H1 (cell line): ENCODE results near the gene FHIT. TPM values are rescaled to one million over a fixed set of nuclear protein-coding genes. Genes with fewer than 3 reads are reported as not detected.

Experiments used
- CTCF ChIA-PET: fragments of 300-600 bp; sonication (Branson Sonifier 250); formaldehyde crosslinking; loops from one replicate; lab custom pipeline; 2021; ENCODE audit not compliant: partially characterized antibody; lab: Charles Lee
- POLR2A ChIA-PET: fragments of 300-600 bp; sonication (Branson Sonifier 250); formaldehyde crosslinking; loops from one replicate; lab custom pipeline; 2021; ENCODE audit warnings: inconsistent platforms; ENCODE audit not compliant: partially characterized antibody; lab: Charles Lee
- DNase-seq, 2 experiments: peaks; one replicate each; pipeline versions ENCODE4 v3.0.0 to v3.0.0-alpha.2; 2010 to 2022; ENCODE audit warnings: low spot score in 2 of 2, low read depth in 1 of 2, mixed read lengths in 1 of 2
- FAIRE-seq: peaks from 2 replicates; lab custom pipeline; 2011; peaks lifted over from hg19 to GRCh38; lab: Jason Lieb, UNC
- H2AFZ ChIP-seq: 2 replicates; pipeline ENCODE4 v1.8.1; 2012; ENCODE audit warnings: low read length, inconsistent platforms
- H2AK5ac ChIP-seq: 2 replicates; pipeline ENCODE4 v1.6.1; 2013; ENCODE audit warnings: low read depth, low read length
- H2BK120ac ChIP-seq: replicated peaks from 2 replicates; pipeline ENCODE3; 2013; ENCODE audit warnings: low read depth, low read length, inconsistent platforms
- H2BK12ac ChIP-seq: 2 replicates; pipeline ENCODE4 v1.6.1; 2013; ENCODE audit warnings: low read depth, low read length
- H2BK15ac ChIP-seq: 2 replicates; pipeline ENCODE4 v1.6.1; 2013; ENCODE audit warnings: low read length
- H2BK20ac ChIP-seq: 2 replicates; pipeline ENCODE4 v1.6.1; 2013; ENCODE audit warnings: low read length
- H2BK5ac ChIP-seq: 2 replicates; pipeline ENCODE4 v1.6.1; 2013; ENCODE audit warnings: low read depth, low read length
- H3K14ac ChIP-seq: 2 replicates; pipeline ENCODE4 v1.6.1; 2013; ENCODE audit warnings: inconsistent platforms; ENCODE audit not compliant: insufficient read length
- H3K18ac ChIP-seq: 2 replicates; pipeline ENCODE4 v1.6.1; 2013; ENCODE audit warnings: low read length; ENCODE audit errors: extremely low read depth
- H3K23ac ChIP-seq: 2 replicates; pipeline ENCODE4 v1.6.1; 2013; ENCODE audit warnings: inconsistent platforms; ENCODE audit not compliant: insufficient read length
- H3K23me2 ChIP-seq: 2 replicates; pipeline ENCODE4 v1.6.1; 2013; ENCODE audit warnings: low read depth, low read length
- H3K27ac ChIP-seq: 2 replicates; pipeline ENCODE4 v1.6.1; 2011; ENCODE audit warnings: low read depth, low read length, inconsistent platforms
- H3K27me3 ChIP-seq, 4 experiments: replicated peaks in 1 of 4; 1 replicate in 1 of 4; 2 replicates in 3 of 4; pipeline versions ENCODE4 v1.6.1 to v1.8.1; 2011 to 2013; ENCODE audit warnings: low read length in 3 of 4, mild to moderate bottlenecking in 3 of 4, inconsistent platforms in 2 of 4, mixed read lengths in 2 of 4, moderate library complexity in 1 of 4; ENCODE audit not compliant: control insufficient read depth in 3 of 4, insufficient read depth in 3 of 4; ENCODE audit errors: extremely low read depth in 1 of 4
- H3K36me3 ChIP-seq, 4 experiments: 2 replicates each; pipeline versions ENCODE4 v1.6.1 to v1.8.1; 2011 to 2013; ENCODE audit warnings: mild to moderate bottlenecking in 4 of 4, low read length in 3 of 4, moderate library complexity in 2 of 4, control low read depth in 1 of 4, inconsistent platforms in 1 of 4; ENCODE audit not compliant: insufficient read depth in 4 of 4, control insufficient read depth in 2 of 4
- H3K4ac ChIP-seq: replicated peaks from 2 replicates; pipeline ENCODE3; 2013; ENCODE audit warnings: low read length, low read depth, mixed read lengths, inconsistent platforms; ENCODE audit not compliant: insufficient read length
- H3K4me1 ChIP-seq, 4 experiments: replicated peaks in 1 of 4; 1 replicate in 1 of 4; 2 replicates in 3 of 4; pipeline versions ENCODE4 v1.6.1 to v1.8.1; 2011 to 2013; ENCODE audit warnings: low read length in 3 of 4, inconsistent platforms in 2 of 4, mixed read lengths in 1 of 4; ENCODE audit not compliant: insufficient read depth in 4 of 4, control insufficient read depth in 3 of 4
- H3K4me2 ChIP-seq, 2 experiments: 2 replicates each; pipeline versions ENCODE4 v1.6.1 to v1.8.1; 2011 to 2013; ENCODE audit warnings: low read depth in 2 of 2, low read length in 2 of 2, control low read depth in 1 of 2, inconsistent platforms in 1 of 2, mild to moderate bottlenecking in 1 of 2; ENCODE audit not compliant: insufficient read depth in 1 of 2
- H3K4me3 ChIP-seq, 4 experiments: fragments of 200-600, 300-600 bp in 1 of 4; sonication (generic), shearing (Covaris generic), sonication (Bioruptor Twin) in 1 of 4; 2 replicates each; pipeline versions ENCODE4 v1.5.1 to v1.8.1; 2011 to 2016; ENCODE audit warnings: low read length in 4 of 4, low read depth in 3 of 4, control low read depth in 2 of 4, inconsistent platforms in 2 of 4, mild to moderate bottlenecking in 2 of 4, mixed read lengths in 1 of 4, moderate library complexity in 1 of 4; ENCODE audit not compliant: insufficient read depth in 2 of 4; ENCODE audit errors: extremely low read depth in 1 of 4
- H3K56ac ChIP-seq: replicated peaks from 2 replicates; pipeline ENCODE3; 2013; ENCODE audit warnings: low read depth, mild to moderate bottlenecking, mixed read lengths, low read length, inconsistent platforms; ENCODE audit not compliant: insufficient read length
- H3K79me1 ChIP-seq: 2 replicates; pipeline ENCODE4 v1.6.1; 2013; ENCODE audit warnings: low read depth, low read length, control low read depth
- H3K79me2 ChIP-seq, 2 experiments: 2 replicates each; pipeline versions ENCODE4 v1.6.1 to v1.8.1; 2012 to 2013; ENCODE audit warnings: low read length in 2 of 2, mild to moderate bottlenecking in 2 of 2, inconsistent platforms in 1 of 2; ENCODE audit not compliant: insufficient read depth in 2 of 2, control insufficient read depth in 1 of 2
- H3K9ac ChIP-seq, 4 experiments: replicated peaks in 1 of 4; 1 replicate in 1 of 4; 2 replicates in 3 of 4; pipeline versions ENCODE4 v1.6.1 to v1.8.1; 2011 to 2013; ENCODE audit warnings: low read depth in 3 of 4, low read length in 3 of 4, control low read depth in 2 of 4, mild to moderate bottlenecking in 2 of 4, moderate library complexity in 2 of 4, inconsistent platforms in 1 of 4; ENCODE audit errors: extremely low read depth in 1 of 4
- H3K9me3 ChIP-seq, 2 experiments: 2 replicates each; pipeline versions ENCODE4 v1.6.1 to v1.8.1; 2012 to 2013; ENCODE audit warnings: mild to moderate bottlenecking in 2 of 2, moderate library complexity in 2 of 2, control low read depth in 1 of 2, inconsistent platforms in 1 of 2, low read depth in 1 of 2, low read length in 1 of 2, mixed read lengths in 1 of 2; ENCODE audit not compliant: insufficient read depth in 2 of 2
- H4K20me1 ChIP-seq, 2 experiments: replicated peaks in 1 of 2; 2 replicates each; pipeline versions ENCODE3 to v1.8.1; 2011 to 2013; ENCODE audit warnings: inconsistent platforms in 2 of 2, low read length in 2 of 2, mild to moderate bottlenecking in 1 of 2; ENCODE audit not compliant: insufficient read depth in 2 of 2, control insufficient read depth in 1 of 2
- H4K5ac ChIP-seq: 2 replicates; pipeline ENCODE4 v1.6.1; 2013; ENCODE audit warnings: low read length, low read depth, mixed read lengths, inconsistent platforms; ENCODE audit not compliant: insufficient read length
- H4K8ac ChIP-seq: 2 replicates; pipeline ENCODE4 v1.8.0; 2013; ENCODE audit warnings: mild to moderate bottlenecking, moderate library complexity, low read length, inconsistent platforms; ENCODE audit not compliant: insufficient read depth; ENCODE audit errors: extremely low read depth
- H4K91ac ChIP-seq: replicated peaks from 2 replicates; pipeline ENCODE3; 2013; ENCODE audit warnings: low read length, mixed read lengths, inconsistent platforms; ENCODE audit not compliant: insufficient read length
- CBX5 ChIP-seq: fragments of 300-800, 300-1000 bp; sonication (generic); IDR thresholded peaks from 2 replicates; pipeline ENCODE4 v1.7.1; 2016; ENCODE audit warnings: antibody characterized with exemption, low read length, low read depth
- GTF2F1 ChIP-seq: IDR thresholded peaks from 2 replicates; pipeline ENCODE4 v1.6.1; 2012; ENCODE audit warnings: low read depth, low read length, improper control_type of control experiment, borderline replicate concordance
- JUN ChIP-seq: IDR thresholded peaks from 2 replicates; pipeline ENCODE4 v1.6.1; 2011; ENCODE audit warnings: low read depth, mild to moderate bottlenecking, improper control_type of control experiment, low read length
- KDM1A ChIP-seq: fragments of 200-600, 300-600 bp; sonication (generic); IDR thresholded peaks from 2 replicates; pipeline ENCODE4 v1.7.1; 2016; ENCODE audit warnings: mild to moderate bottlenecking, low read length, borderline replicate concordance
- POLR2A ChIP-seq, 2 experiments: IDR thresholded peaks; 1 replicate in 1 of 2; 2 replicates in 1 of 2; pipeline ENCODE4 v1.6.1; 2011; ENCODE audit warnings: low read depth in 2 of 2, low read length in 2 of 2, mild to moderate bottlenecking in 2 of 2; ENCODE audit errors: control extremely low read depth in 1 of 2
- RFX5 ChIP-seq: IDR thresholded peaks from 2 replicates; pipeline ENCODE4 v1.6.1; 2011; ENCODE audit warnings: low read depth, low read length, improper control_type of control experiment, borderline replicate concordance
- RNF2 ChIP-seq: fragments of 200-900, 300-1000 bp; sonication (generic); IDR thresholded peaks from 2 replicates; pipeline ENCODE4 v1.7.1; 2016; ENCODE audit warnings: borderline replicate concordance, low read depth, mild to moderate bottlenecking, antibody characterized with exemption, low read length; ENCODE audit not compliant: poor library complexity, severe bottlenecking; ENCODE audit errors: missing control alignments
- SRF ChIP-seq: IDR thresholded peaks from 2 replicates; pipeline ENCODE4 v1.6.1; 2011; ENCODE audit warnings: mild to moderate bottlenecking, low read depth, low read length, moderate library complexity
- TAF7 ChIP-seq: optimal IDR thresholded peaks from 2 replicates; pipeline ENCODE3; 2011; ENCODE audit warnings: low read depth, mild to moderate bottlenecking, inconsistent platforms, low read length, moderate library complexity, borderline replicate concordance
- TBP ChIP-seq: IDR thresholded peaks from 2 replicates; pipeline ENCODE4 v1.6.1; 2011; ENCODE audit warnings: low read depth, low read length, improper control_type of control experiment
- WGBS, 2 experiments: shearing (Covaris generic) in 1 of 2; methylation state at CpG; one replicate each; pipeline versions ENCODE4 v1.1.6 to v1.1.7; 2013 to 2015; ENCODE audit warnings: low lambda C conversion rate in 2 of 2, mixed read lengths in 2 of 2, inconsistent platforms in 1 of 2, low coverage in 1 of 2, missing lambda C conversion rate in 1 of 2; ENCODE audit not compliant: insufficient replicate concordance in 2 of 2, insufficient coverage in 1 of 2, insufficient read length in 1 of 2; ENCODE audit errors: extremely low coverage in 1 of 2, missing lambda C conversion rate in 1 of 2; 5-methylcytosine and 5-hydroxymethylcytosine counted together
- polyA plus RNA-seq, 7 experiments: library from polyadenylated mRNA; depleted of rRNA in 3 of 7; stranded (reverse) in 5 of 7; unstranded in 2 of 7; fragments of >200 nt in 5 of 7; fragments of 200-250 nt in 2 of 7; gene quantifications; 1 replicate in 5 of 7; 2 replicates in 1 of 7; 4 replicates in 1 of 7; pipeline versions ENCODE4 v1.2.1 to v1.2.3, GENCODE V29; 2011 to 2013; ENCODE audit warnings: missing spikeins in 2 of 7, mixed read lengths in 2 of 7
- total RNA-seq: library from RNA; stranded (reverse); fragmentation: NEBNext Ultra II Directional; extraction: Animal tissue kit (Norgen Biotek cat#: 25700); gene quantifications from 2 replicates; pipeline ENCODE4 v1.2.1, GENCODE V29; 2021

FHIT gene
- total and polyA plus RNA-seq, 2 of the 8 experiments (the other 6 are each of a cell fraction or from before 2014, with no cell fraction given) = 1.2 to 3.2 TPM

- H2BK15ac ChIP-seq = no peak overlapping the region
- no peak overlapping the region for H3K4ac ChIP-seq
- H3K9ac ChIP-seq = no peak overlapping the region
- no peaks in the 10 kb centered on the region for H3K79me2 ChIP-seq
- no peaks in the 10 kb centered on the region for H3K4me1 ChIP-seq
- FAIRE-seq (no peak), DNase-seq (no peak)
- no peak overlapping the region for H3K4me2 ChIP-seq
- H4K20me1 ChIP-seq = no peaks in the 10 kb centered on the region
- POLR2A ChIA-PET = no interaction called here
- 85% methylated on average over 2 of the region's 2 CpGs; no CpG with 5 or more reads in 1 of the 2 experiments for WGBS, 2 experiments
- no peak overlapping the region for H3K18ac ChIP-seq
- H3K79me1 ChIP-seq = no peaks in the 10 kb centered on the region
- H2BK12ac ChIP-seq = no peak overlapping the region
- no peak overlapping the region for H2BK120ac ChIP-seq
- H3K23me2 ChIP-seq = no peaks in the 10 kb centered on the region
- no peaks in the 10 kb centered on the region for H3K27me3 ChIP-seq
- no peak overlapping the region for H2AK5ac ChIP-seq
- no peak overlapping the region for H3K23ac ChIP-seq
- H3K56ac ChIP-seq = no peak overlapping the region
- no peak overlapping the region for H2BK5ac ChIP-seq
- H3K4me3 ChIP-seq = no peak overlapping the region
- CTCF ChIA-PET = no interaction called here
- no peak overlapping the region for H2AFZ ChIP-seq
- H2BK20ac ChIP-seq = no peak overlapping the region
- TF ChIP-seq SRF = no peak
- TF ChIP-seq KDM1A = no peak
- no peak for TF ChIP-seq RFX5
- no peak for TF ChIP-seq TBP
- no peak for TF ChIP-seq POLR2A (IDR thresholded peaks at IDR 0.05; ENCODE audit: control extremely low read depth in 1 of 2, low read depth in 2 of 2, low read length in 2 of 2)
- TF ChIP-seq JUN = no peak
- TF ChIP-seq RNF2 = no peak
- TF ChIP-seq CBX5 = no peak
- TF ChIP-seq GTF2F1 = no peak
- TF ChIP-seq TAF7 = no peak
- H3K9me3 ChIP-seq = no peaks in the 10 kb centered on the region
- H4K5ac ChIP-seq = no peak overlapping the region
- H4K8ac ChIP-seq = no peak overlapping the region
- no peak overlapping the region for H3K14ac ChIP-seq
- no peaks in the 10 kb centered on the region for H3K36me3 ChIP-seq
- H3K27ac ChIP-seq = no peak overlapping the region
- no peak overlapping the region for H4K91ac ChIP-seq
These were observed 1024.3 kb downstream of the FHIT start for GRCh38 chr3:60226912-60227311.
